ENCODE data around the gene EPSTI1.

- TF ChIP-seq PAX5 (IDR thresholded peaks at IDR 0.05; ENCODE audit: borderline replicate concordance, low read depth, low read length) (no peak), BRCA1 (IDR thresholded peaks at IDR 0.05; ENCODE audit: low read depth, low read length) (no peak), RAD51 (IDR thresholded peaks at IDR 0.05) (no peak), SIN3A (IDR thresholded peaks at IDR 0.05; ENCODE audit: low read depth, low read length) (no peak), MYC (IDR thresholded peaks at IDR 0.05; ENCODE audit: insufficient read depth, insufficient read length, insufficient replicate concordance, low read length, severe bottlenecking) (no peak), POLR2A (IDR thresholded peaks at IDR 0.05; ENCODE audit: low read depth, low read length) (no peak), TARDBP (IDR thresholded peaks at IDR 0.05; ENCODE audit: borderline replicate concordance) (no peak), EED (IDR thresholded peaks at IDR 0.05; ENCODE audit: low read depth) (no peak), BCL11A (IDR thresholded peaks at IDR 0.05; ENCODE audit: low read depth, low read length) (no peak), STAT1 (conservative IDR thresholded peaks at IDR 0.05) (no peak), NR2C2 (IDR thresholded peaks at IDR 0.05; ENCODE audit: borderline replicate concordance, control insufficient read depth, insufficient read length, low read depth) (no peak), YY1 (IDR thresholded peaks at IDR 0.05; ENCODE audit: low read depth, low read length) (no peak), EP300 (IDR thresholded peaks at IDR 0.05; ENCODE audit: borderline replicate concordance in 1 of 2, control insufficient read depth in 1 of 2, low read depth in 2 of 2, low read length in 2 of 2) (no peak)
Measured at GRCh38 chr13:42906257-42906656, 85.8 kb downstream of the EPSTI1 start.

Data from GM12878 (cell line).